WTC11 (cell line): ENCODE results near the gene PCDHGA1. TPM values are rescaled to one million over a fixed set of nuclear protein-coding genes. Genes with fewer than 3 reads are reported as not detected.

ENCODE experiments used
- ATAC-seq: fragments of 200-7000 bp; cut with Tn5 transposase; 2 replicates; pipeline ENCODE4 v1.10.0; 2021; ENCODE audit warnings: mild to moderate bottlenecking, moderate library complexity
- CTCF ChIA-PET: fragments of 300-600 bp; sonication (Branson Sonifier 250); formaldehyde crosslinking; loops from one replicate; lab custom pipeline; 2021; ENCODE audit warnings: antibody characterized with exemption; lab: Charles Lee
- POLR2A ChIA-PET: fragments of 350-600 bp; sonication (Branson Sonifier 250); formaldehyde crosslinking; loops from one replicate; lab custom pipeline; 2021; ENCODE audit warnings: antibody characterized with exemption; lab: Charles Lee
- DNase-seq: peaks from one replicate; pipeline ENCODE4 v3.0.0; 2021; ENCODE audit warnings: low spot score
- H3K27ac Mint-ChIP-seq: 2 replicates; pipeline ENCODE4 v1.8.0; 2021; ENCODE audit warnings: mixed read lengths
- H3K27me3 Mint-ChIP-seq: 2 replicates; pipeline ENCODE4 v1.8.0; 2021; ENCODE audit warnings: low read depth, mild to moderate bottlenecking, moderate library complexity, mixed read lengths
- H3K36me3 Mint-ChIP-seq: 2 replicates; pipeline ENCODE4 v1.8.0; 2021; ENCODE audit warnings: mixed read lengths
- H3K4me1 Mint-ChIP-seq: 2 replicates; pipeline ENCODE4 v1.8.0; 2022; ENCODE audit warnings: mixed read lengths
- H3K4me3 Mint-ChIP-seq: 2 replicates; pipeline ENCODE4 v1.8.0; 2021; ENCODE audit warnings: mild to moderate bottlenecking, moderate library complexity, mixed read lengths
- H3K9me3 Mint-ChIP-seq: 2 replicates; pipeline ENCODE4 v1.8.0; 2021; ENCODE audit warnings: mixed read lengths
- ARID4B ChIP-seq: sonication (generic); formaldehyde crosslinking; IDR thresholded peaks from 2 replicates; pipeline ENCODE4 v1.8.0; 2023; ENCODE audit warnings: missing genetic modification reagents, mild to moderate bottlenecking, borderline replicate concordance
- HMGA2 ChIP-seq: fragments of 250-450 bp; sonication (Bioruptor Pico); IDR thresholded peaks from 2 replicates; pipeline ENCODE4 v1.4.0; 2021; ENCODE audit warnings: mild to moderate bottlenecking, moderate library complexity
- IRF2 ChIP-seq: sonication (generic); formaldehyde crosslinking; IDR thresholded peaks from 2 replicates; pipeline ENCODE4 v1.8.0; 2022; ENCODE audit warnings: low read depth, missing genetic modification reagents, borderline replicate concordance
- NR2C2 ChIP-seq: sonication (generic); formaldehyde crosslinking; IDR thresholded peaks from 2 replicates; pipeline ENCODE4 v1.8.0; 2022; ENCODE audit warnings: mild to moderate bottlenecking, missing genetic modification reagents
- RELA ChIP-seq: sonication (generic); formaldehyde crosslinking; IDR thresholded peaks from 2 replicates; pipeline ENCODE4 v1.8.1; 2022; ENCODE audit warnings: missing genetic modification reagents, mild to moderate bottlenecking, borderline replicate concordance
- SOX15 ChIP-seq: fragments of 250-450 bp; sonication (Bioruptor Pico); IDR thresholded peaks from 2 replicates; pipeline ENCODE4 v1.9.0; 2021; ENCODE audit warnings: mild to moderate bottlenecking
- TP53 ChIP-seq: sonication (generic); formaldehyde crosslinking; IDR thresholded peaks from 2 replicates; pipeline ENCODE4 v1.8.1; 2023; ENCODE audit warnings: mild to moderate bottlenecking, missing genetic modification reagents
- USF1 ChIP-seq: sonication (generic); formaldehyde crosslinking; IDR thresholded peaks from 2 replicates; pipeline ENCODE4 v1.8.0; 2022; ENCODE audit warnings: mild to moderate bottlenecking, missing genetic modification reagents
- ZNF416 ChIP-seq: fragments of 250-450 bp; sonication (Bioruptor Pico); IDR thresholded peaks from 2 replicates; pipeline ENCODE4 v1.9.0; 2021; ENCODE audit warnings: mild to moderate bottlenecking, inconsistent platforms
- total RNA-seq: library from RNA; stranded (reverse); gene quantifications from 3 replicates; pipeline ENCODE4 v1.2.3, GENCODE V29; 2021
- TF ChIP-seq, protein P1 (sequence below): sonication (generic); formaldehyde crosslinking; IDR thresholded peaks from 2 replicates; pipeline ENCODE4 v1.8.0; 2022; ENCODE audit warnings: mild to moderate bottlenecking, missing genetic modification reagents
- TF ChIP-seq, protein P2 (sequence below): sonication (generic); formaldehyde crosslinking; conservative IDR thresholded peaks from 2 replicates; pipeline ENCODE4 v1.8.1; 2023; ENCODE audit warnings: mild to moderate bottlenecking, low read depth, missing genetic modification reagents, moderate library complexity

Gene PCDHGA1
- total RNA-seq, 1 experiment from 2014 or later: 1.5 TPM

DNA sequence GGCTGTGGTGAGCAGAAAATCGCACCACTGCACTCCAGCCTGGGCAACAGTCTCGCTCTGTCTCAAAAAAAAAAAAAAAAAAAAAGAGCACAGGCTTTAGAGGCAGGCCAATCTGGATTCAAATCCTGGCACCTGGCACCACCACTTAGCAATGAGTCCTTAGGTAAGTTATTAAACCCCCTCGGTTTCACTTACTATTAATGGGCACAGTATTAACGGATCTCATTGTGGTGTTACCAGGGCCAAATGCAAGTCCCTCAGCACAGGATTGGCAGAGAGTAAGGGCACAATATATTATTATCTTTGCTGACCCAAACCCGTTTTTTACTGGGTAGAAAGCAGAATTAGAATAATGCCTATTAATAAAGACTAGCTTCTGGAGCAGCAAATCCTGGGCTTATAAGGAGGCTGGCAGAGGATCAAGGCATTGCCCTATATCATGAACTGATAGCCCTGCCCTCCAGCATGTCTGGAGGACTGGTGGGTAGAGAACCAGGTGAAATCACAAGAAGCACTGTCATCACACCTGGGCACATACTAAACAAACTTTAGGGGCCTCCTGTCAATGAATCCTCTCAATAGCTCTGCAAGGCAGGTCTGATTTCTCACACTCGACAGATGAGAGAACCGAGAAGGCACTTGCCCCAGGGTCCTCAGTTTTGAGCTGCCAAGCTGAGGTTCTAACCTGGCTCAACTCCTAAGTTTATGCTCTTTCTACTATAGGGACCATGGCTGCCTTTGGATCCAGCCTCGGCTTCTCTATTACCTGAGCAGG is 176.3 kb downstream of the PCDHGA1 start:
- no peak overlapping the region for H3K4me3 Mint-ChIP-seq
- ATAC-seq (no peak), DNase-seq (no peak)
- TF ChIP-seq ARID4B (CRISPR knock-in tag) (no peak), USF1 (CRISPR knock-in tag) (no peak), ZNF416 (CRISPR knock-in tag) (no peak)
- TF ChIP-seq, protein P1, sequence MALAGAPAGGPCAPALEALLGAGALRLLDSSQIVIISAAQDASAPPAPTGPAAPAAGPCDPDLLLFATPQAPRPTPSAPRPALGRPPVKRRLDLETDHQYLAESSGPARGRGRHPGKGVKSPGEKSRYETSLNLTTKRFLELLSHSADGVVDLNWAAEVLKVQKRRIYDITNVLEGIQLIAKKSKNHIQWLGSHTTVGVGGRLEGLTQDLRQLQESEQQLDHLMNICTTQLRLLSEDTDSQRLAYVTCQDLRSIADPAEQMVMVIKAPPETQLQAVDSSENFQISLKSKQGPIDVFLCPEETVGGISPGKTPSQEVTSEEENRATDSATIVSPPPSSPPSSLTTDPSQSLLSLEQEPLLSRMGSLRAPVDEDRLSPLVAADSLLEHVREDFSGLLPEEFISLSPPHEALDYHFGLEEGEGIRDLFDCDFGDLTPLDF (CRISPR knock-in tag): no peak
- POLR2A ChIA-PET: interaction anchor here (0.6 kb wide), 1 partner anchor 180 kb away, joined by 3 read pairs; no protein-coding TSS in a partner anchor
- peaks cover 12% of the 10 kb centered on the region for H3K36me3 Mint-ChIP-seq
- H3K27ac Mint-ChIP-seq: no peak overlapping the region
- H3K4me1 Mint-ChIP-seq: peaks cover 36% of the 10 kb centered on the region
- H3K27me3 Mint-ChIP-seq: no peaks in the 10 kb centered on the region
- CTCF ChIA-PET: interaction anchor here (0.8 to 10.5 kb wide), 15 partner anchors 10 to 283 kb away, joined by 3 to 131 read pairs (median 14); partner anchors contain the start of genes PCDHB14, PCDHB15, PCDHGA10 and PCDHGA11
- no peaks in the 10 kb centered on the region for H3K9me3 Mint-ChIP-seq

- TF ChIP-seq TP53 (0 out of 2 replicates have a peak, but pooled peaks have one; percentile 49), SOX15 (CRISPR knock-in tag) (no peak)
- TF ChIP-seq, all 79 proteins: peak for 1
- DNase-seq (no peak), ATAC-seq (no peak)
- no peaks in the 10 kb centered on the region for H3K27me3 Mint-ChIP-seq
- H3K27ac Mint-ChIP-seq: peak overlapping the region; percentile 62
- H3K36me3 Mint-ChIP-seq: peaks cover 15% of the 10 kb centered on the region
- no peaks in the 10 kb centered on the region for H3K9me3 Mint-ChIP-seq
- peaks cover 35% of the 10 kb centered on the region for H3K4me1 Mint-ChIP-seq
- H3K4me3 Mint-ChIP-seq: no peak overlapping the region
- CTCF ChIA-PET: interaction anchor here (0.6 to 10.5 kb wide), 33 partner anchors 11 to 352 kb away, joined by 3 to 131 read pairs (median 7); partner anchors contain the start of genes PCDHB12, PCDHB14, PCDHB15 and PCDHB16
- POLR2A ChIA-PET: interaction anchor here (0.6 to 1.4 kb wide), 2 partner anchors 13 to 181 kb away, joined by 3 to 5 read pairs; no protein-coding TSS in a partner anchor
Observed at GRCh38 chr5:141507387-141508091, 177.2 kb downstream of the PCDHGA1 start.

DNA sequence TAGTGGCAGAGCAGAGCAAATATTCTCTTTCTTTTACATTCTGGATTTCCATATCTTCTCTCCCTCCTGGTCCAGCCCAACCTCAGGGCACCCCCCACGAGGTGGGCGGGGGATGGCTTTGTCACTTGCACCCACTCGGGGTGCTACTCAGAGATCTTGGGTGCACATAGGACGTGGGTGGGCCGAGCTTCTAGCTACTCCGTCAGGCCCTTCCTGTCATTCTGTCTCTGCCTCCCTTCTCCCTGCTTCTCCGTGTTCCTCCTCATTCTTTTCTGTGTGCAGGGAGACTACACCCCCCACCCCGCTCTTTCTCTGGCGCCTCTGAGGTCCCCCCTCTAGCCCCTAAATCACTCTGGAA is 178.1 kb downstream of the PCDHGA1 start:
- TF ChIP-seq NR2C2: no peak
- TF ChIP-seq, protein P1 (CRISPR knock-in tag): no peak
- no peak for TF ChIP-seq IRF2 (CRISPR knock-in tag)
- TF ChIP-seq, protein P2, sequence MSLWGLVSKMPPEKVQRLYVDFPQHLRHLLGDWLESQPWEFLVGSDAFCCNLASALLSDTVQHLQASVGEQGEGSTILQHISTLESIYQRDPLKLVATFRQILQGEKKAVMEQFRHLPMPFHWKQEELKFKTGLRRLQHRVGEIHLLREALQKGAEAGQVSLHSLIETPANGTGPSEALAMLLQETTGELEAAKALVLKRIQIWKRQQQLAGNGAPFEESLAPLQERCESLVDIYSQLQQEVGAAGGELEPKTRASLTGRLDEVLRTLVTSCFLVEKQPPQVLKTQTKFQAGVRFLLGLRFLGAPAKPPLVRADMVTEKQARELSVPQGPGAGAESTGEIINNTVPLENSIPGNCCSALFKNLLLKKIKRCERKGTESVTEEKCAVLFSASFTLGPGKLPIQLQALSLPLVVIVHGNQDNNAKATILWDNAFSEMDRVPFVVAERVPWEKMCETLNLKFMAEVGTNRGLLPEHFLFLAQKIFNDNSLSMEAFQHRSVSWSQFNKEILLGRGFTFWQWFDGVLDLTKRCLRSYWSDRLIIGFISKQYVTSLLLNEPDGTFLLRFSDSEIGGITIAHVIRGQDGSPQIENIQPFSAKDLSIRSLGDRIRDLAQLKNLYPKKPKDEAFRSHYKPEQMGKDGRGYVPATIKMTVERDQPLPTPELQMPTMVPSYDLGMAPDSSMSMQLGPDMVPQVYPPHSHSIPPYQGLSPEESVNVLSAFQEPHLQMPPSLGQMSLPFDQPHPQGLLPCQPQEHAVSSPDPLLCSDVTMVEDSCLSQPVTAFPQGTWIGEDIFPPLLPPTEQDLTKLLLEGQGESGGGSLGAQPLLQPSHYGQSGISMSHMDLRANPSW (CRISPR knock-in tag): no peak
- TF ChIP-seq HMGA2: no peak
- TF ChIP-seq RELA (CRISPR knock-in tag): no peak
- peak overlapping the region; percentile 73 for H3K4me3 Mint-ChIP-seq
- CTCF ChIA-PET: interaction anchor here (0.6 to 10.5 kb wide), 32 partner anchors 12 to 353 kb away, joined by 3 to 131 read pairs (median 8); partner anchors contain the start of genes PCDHB12, PCDHB14, PCDHB15 and PCDHB16
- peaks cover 15% of the 10 kb centered on the region for H3K36me3 Mint-ChIP-seq
- H3K9me3 Mint-ChIP-seq: no peaks in the 10 kb centered on the region
- H3K27me3 Mint-ChIP-seq: no peaks in the 10 kb centered on the region
- H3K27ac Mint-ChIP-seq: no peak overlapping the region; the same call in 1 of the 2 replicates
- DNase-seq (no peak), ATAC-seq (no peak)
- peaks cover 35% of the 10 kb centered on the region for H3K4me1 Mint-ChIP-seq
- POLR2A ChIA-PET: interaction anchor here (0.7 to 1.4 kb wide), 3 partner anchors 11 to 32 kb away, joined by 3 to 5 read pairs (median 5); partner anchors contain the start of gene PCDHGC3
